HG02870 (cell line): Measurements from ENCODE around the gene MID2.
A peak's percentile ranks its signal among the peaks of the same experiment; 100 is the strongest.
"Not testable (repeated sequence)": the region's sequence is repeated elsewhere in the genome, so short reads cannot be mapped to it uniquely, and the experiment has no call there.

Source experiments
- ATAC-seq: cut with Tn5 transposase; IDR thresholded peaks from one replicate; pipeline ENCODE4 v1.9.1; 2021; ENCODE audit warnings: mild to moderate bottlenecking, moderate library complexity; ENCODE audit not compliant: unreplicated experiment

Gene MID2

DNA sequence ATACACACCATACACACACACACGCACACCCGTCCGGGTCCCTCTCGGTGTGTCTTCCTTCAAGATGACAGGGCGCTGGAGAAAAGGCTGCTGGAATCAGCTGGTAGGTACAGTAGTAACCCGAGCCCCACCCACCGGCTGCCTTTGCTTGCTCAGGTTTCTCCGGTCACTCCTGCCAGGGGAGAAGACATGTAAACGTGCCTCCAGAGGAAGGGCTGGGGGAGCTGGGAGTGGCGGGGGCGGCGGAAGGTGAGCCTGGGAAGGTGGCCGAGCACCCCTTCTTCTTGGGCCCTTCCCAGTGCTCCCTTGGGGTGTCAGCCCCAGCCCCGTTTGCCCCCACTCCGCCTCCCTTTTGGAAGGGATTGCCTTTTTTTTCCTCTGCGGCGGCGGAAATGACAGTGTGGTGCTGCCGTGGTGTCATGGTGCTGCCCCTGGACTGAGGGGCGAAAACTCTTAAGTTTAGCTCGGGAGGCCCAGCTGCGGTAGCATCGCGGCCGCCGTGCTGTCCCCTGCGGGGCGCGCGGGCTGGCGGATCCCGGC is at the start of gene MID2:
TSS of gene MID2 (plus strand) at position 169 of the 540 bp plus-strand sequence. CDS start 561 bp downstream, outside the sequence.
- ATAC-seq = no peak

GRCh38 chrX:107776649-107777535 is 48.8 kb upstream of the MID2 start:
- peak; percentile 80 for ATAC-seq

DNA sequence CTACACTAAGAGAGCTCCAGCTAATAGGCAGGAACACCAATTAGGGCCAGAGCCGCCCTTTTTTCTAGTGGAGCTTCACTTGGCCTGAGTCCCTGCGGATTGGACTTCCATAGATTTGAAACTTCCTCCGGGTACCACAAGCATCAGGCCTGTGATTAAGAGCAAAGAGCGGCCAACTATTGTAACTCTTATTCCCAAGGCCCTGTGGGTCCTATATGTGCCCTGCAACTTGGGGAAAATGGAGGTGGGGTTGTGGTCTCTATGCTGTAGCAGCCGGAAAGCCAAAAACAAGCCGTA is 48.2 kb upstream of the MID2 start, which contains the start of gene NCBP2L:
TSS of gene NCBP2L (plus strand) at position 198 of the 297 bp plus-strand sequence. CDS start 16,488 bp downstream, outside the sequence.
- no peak for ATAC-seq

- no peak for ATAC-seq
Measured at GRCh38 chrX:107780525-107780924, 45.1 kb upstream of the MID2 start.

- ATAC-seq = no peak
Measured at GRCh38 chrX:107787827-107788226, 37.8 kb upstream of the MID2 start.

DNA sequence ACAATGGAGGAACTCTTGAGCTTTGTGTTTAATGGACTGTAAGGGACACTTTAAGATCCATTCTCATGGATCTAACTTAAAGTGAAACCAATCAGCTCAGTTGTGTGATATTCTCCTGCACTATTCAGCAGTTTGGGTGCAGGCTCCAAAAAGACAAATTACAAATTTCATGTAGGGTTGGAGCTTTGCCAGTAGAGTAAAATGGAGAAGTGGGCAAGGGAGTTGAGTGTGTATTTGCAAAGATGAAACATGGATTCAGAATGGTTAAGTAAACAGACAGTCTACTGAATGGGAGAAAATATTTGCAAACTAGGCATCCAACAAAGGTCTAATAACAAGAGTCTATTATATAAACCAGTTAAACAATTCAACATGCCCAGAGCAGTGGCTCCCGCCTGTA is 21.2 kb upstream of the MID2 start:
- ATAC-seq = no peak

DNA sequence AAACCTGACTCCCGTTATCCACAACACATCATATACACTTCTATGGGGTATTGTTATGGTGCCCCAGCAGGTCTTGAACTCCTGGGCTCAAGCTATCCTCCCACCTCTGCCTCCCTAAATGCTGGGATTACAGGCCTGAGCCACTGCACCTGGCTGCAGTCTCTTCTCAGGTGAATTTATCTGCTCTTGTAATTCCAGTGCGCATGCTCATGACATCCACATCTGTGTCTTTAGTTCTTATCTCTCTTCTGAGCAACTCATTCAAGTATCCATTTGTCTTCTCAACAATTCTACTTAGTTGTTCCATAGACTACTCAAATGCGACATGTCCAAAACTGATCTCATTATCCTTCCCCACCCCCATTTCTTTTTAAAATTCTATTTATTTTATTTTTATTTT is 20.5 kb upstream of the MID2 start:
- no peak for ATAC-seq

DNA sequence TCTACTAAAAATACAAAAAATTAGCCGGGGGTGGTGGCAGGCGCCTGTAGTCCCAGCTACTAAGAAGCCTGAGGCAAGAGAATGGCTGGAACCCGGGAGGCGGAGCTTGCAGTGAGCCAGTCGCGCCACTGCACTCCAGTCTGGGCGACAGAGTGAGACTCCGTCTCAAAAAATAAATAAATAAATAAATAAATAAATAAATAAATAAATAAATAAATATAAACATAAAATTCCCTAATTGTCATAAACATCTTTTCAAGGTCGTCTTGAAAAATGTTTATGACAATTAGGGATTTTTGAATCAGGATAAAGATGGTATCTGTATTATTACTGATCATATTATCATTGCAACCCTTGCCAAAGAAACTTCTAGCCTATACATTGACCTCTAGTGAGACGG is 15.6 kb upstream of the MID2 start:
- ATAC-seq = not testable (repeated sequence)

DNA sequence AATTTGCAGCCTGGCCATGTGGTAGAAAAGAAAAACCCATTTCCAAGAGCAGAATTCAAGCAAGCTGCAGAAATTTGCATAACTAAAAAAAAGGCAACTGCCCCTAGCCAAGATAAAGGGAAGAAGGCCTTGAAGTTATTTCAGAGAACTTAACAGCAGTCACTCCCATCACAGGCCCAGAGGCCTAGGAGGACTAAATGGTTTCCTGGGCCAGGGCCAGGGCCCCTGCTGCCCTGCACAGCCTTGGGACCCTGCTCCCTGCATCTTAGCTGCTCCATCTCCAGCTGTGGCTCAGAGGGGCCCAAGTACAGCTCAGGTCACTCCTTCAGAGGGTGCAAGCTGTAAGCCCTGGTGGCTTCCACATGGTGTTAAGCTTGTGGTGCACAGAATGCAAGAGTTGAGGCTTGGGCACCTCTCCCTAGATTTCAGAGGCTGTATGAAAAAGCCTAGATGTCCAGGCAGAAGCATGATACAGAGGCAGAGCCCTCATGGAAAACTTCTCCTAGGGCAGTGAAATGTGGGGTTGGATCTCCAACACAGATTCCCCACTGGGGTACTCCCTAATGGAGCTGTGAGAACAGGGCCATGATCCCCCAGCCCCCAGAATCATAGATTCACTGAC is 6.7 kb upstream of the MID2 start:
- no peak for ATAC-seq

GRCh38 chrX:107823042-107823441 is 2.6 kb upstream of the MID2 start:
- no peak for ATAC-seq

GRCh38 chrX:107823456-107823855 is 2.2 kb upstream of the MID2 start:
- ATAC-seq = no peak

DNA sequence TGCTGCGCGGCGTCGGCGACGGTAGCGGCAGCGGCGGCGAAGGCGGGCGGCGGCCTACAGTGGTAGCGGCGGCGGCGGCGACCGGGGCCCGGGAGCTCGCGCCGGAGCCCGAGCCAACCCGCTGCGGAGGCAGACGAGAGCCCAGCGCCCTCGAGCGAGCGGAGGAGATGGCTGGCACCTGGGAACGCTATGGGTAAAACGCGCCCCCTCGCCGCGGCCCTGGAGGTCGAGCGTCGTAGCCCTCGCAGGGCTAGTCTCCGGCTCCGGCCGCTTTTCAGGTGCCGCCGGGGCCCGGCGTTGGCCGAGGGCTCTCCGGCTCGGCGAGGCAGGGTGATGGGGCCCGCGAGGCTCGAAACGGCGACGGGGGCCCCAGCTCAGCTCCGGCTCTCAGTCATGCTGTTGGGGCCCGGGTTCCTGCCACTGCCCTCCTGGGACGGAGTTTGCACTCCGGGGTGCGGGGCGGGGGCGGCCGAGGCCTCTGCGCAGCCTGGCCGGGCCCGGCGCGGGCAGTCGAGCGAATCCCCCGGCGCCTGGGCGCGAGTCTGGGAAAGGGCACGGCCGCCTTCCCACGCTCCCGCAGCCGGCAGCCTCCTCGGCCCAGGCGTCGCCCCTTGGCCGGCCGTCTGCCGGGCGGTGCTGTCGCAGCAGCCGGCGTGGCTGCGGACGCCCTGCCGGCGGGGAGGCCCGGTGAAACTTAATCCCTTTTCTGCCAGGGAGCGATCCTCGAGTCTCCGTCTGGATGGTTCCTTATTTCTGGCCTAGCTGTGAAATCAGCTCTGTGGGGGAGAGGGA is 768 bp downstream of the MID2 start:
- no peak for ATAC-seq

DNA sequence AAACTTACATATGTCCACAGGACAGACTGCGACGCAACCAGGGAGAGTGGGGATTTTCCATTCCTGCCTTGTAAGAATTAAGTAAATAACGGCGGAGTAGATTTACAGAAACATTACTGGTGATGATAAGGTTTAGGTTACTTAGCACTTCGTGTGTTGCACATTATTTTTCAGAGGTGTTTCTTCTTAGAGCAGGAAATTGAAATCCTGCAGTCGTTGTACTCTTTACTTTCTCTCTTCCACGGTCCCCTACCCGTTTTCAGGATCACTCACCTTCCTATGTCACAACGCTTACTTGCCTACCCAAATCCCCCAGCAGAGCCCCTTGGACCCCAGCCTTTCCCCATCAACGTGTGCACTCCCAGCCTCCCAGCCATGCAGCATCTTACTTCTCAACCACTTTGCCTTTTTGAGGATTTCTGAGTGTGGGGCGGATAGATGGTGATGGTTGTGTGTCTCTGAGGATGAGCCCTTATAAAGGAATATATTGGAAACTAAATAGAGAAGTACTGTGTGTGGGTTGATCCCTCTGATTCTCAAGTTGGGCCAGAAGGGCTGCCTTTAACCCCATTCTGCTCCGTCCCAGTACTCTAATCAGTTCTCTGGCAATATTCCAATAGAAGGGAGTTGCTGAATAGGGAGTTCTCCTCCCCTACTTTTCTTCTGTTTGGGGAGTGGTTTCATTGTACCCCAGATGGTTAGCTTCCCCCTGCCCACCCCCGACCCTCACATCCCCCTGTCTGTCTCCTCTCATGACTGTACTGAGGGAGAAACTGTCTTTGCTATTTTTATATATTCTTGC is 1.6 kb downstream of the MID2 start:
- ATAC-seq = no peak

DNA sequence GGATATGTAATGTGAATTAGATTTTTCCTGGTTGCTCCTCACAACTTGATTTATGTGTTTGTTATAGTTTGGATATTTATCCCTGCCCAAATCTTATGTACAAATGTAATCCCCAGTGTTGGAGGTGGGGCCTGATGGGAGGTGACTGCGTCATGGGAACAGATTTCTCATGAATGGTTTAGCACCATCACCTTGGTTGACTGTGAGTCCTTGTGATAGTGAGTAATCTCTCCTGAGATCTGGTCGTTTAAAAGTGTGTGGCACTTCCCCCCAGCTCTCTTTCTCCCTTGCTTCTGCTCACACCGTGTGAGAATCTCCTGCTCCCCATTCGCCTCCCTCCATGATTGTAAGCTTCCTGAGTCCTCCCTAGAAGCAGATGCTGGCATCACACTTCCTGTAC is 2.2 kb downstream of the MID2 start:
- no peak for ATAC-seq

- ATAC-seq = no peak
Measured at GRCh38 chrX:107829878-107830277, 4.2 kb downstream of the MID2 start.

DNA sequence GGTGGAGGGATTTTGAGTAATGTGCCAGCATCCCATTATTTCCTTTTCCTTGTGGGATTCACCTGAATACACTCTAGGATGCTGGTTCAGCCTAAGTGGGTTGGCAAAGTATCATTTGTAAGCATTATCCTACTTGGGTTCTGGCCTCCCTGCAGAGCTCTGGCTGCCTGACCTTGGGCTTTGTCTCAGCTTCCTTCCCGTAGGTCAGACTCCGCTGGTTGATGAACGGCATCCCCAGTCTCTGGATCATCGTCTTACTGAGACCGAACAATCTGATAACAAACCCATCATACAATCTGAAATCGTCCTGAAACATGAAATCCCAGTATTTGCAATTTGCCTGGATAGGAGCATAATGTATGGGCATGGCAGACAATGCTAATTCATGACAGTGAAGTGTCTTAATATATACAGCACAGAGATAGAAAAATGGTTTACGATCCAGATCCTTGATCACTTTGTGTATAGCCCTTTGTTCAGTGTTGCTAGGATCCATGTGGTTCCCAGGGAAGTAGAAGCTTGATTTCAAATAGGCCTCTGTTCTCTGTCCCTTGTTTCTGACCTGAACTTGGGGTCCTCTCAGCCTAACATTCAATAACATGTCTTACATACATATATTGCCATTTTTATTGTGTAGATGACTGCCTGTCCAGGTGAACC is 5.5 kb downstream of the MID2 start:
- ATAC-seq = no peak

DNA sequence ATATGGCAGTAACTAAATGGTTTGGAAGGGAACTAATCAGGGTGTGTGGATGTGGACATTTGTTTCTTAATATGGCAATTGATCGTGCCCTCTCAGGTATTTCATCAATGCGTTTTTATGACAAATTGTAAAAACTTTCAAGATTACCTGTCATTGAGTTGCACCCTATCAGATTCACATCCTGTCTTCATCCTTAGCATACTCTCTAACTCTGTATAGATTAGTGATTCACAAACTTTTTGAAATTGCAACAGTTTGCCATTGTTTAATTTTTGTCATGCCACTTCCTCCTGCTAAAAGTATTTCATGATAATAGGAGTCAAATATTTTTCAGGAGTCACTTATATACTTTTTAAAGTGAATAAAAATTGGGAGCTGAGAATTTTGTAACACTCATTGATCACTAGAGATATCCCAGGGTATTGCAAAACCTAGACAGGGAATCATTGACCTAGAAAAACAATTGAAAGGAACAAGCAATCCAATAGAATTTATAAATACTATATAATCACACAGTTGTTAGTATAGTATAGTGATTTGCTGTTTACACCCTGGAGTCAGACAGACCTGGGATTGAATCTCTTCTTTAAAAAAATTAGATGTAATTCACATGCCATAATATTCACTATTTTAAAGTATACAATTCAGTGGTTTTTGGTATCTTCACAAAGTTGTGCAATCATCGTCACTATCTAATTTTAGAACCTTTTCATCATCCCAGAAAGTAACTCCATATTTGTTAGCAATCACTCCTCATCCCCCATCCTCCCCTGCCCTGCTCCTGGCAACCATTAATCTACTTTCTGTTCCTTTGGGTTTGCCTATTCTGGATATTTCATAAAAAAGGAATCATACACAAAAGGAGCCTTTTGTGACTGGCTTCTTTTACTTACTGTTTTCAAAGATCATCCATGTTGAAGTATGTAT is 8.9 kb downstream of the MID2 start:
- ATAC-seq = no peak

DNA sequence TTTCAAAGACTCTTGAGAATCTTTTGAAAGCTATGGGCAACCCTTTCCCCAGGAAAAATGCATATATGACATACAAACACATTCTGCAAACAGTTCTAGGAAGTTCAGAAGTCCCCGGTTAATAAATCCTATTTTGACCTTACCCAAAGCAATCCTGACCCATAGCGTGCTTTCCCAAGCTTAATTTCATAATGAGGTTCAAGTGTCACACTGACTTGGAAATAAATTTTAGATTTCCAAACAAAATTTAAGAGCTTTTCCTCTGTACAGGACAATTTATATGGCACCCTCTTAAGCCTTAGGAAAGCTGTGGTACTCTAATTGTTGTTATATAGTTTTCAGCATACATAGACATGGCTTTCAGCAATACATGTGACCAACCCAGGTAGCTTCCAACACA is 11.3 kb downstream of the MID2 start:
- no peak for ATAC-seq

DNA sequence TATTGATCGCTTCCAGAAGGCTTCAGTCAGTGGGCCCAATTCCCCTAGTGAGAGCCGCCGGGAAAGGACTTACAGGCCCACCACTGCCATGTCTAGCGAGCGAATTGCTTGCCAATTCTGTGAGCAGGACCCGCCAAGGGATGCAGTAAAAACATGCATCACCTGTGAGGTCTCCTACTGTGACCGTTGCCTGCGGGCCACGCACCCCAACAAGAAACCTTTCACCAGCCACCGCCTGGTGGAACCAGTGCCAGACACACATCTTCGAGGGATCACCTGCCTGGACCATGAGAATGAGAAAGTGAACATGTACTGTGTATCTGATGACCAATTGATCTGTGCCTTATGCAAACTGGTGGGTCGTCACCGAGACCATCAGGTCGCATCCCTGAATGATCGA is 15.3 kb downstream of the MID2 start:
- no peak for ATAC-seq
